Head of caudate nucleus (tissue), 42 donors: ENCODE measurements around the gene TAS2R40.
A peak's percentile ranks its signal among the peaks of the same experiment; 100 is the strongest.

ENCODE experiments used
- DNase-seq, 42 donors: peaks; one replicate each; pipeline versions ENCODE4 v3.0.0 to v3.0.0-alpha.2; 2020 to 2021; ENCODE audit warnings: mixed read lengths in 7 of 42
- intact Hi-C: fragments of 100-400 bp; cut with DNase I; formaldehyde crosslinking; loops from one replicate; pipeline ENCODE4 v1.15.0; 2022

TAS2R40 gene

GRCh38 chr7:143217806-143218205 lies 4.0 kb upstream of the TAS2R40 start:
- DNase-seq = no peak
- intact Hi-C loops = loop anchor here (10.0 kb wide), 1 partner anchor 363 kb away; the partner anchor contains the start of gene EPHB6

- no peak for DNase-seq
- intact Hi-C loops = no loop called here
Measured at GRCh38 chr7:143221286-143221685, 551 bp upstream of the TAS2R40 start.

GRCh38 chr7:143222782-143223181 lies 945 bp downstream of the TAS2R40 start:
- intact Hi-C loops = no loop called here
- peak in 7 of 42 donors; percentile 13 to 67 (median 26) for DNase-seq

- intact Hi-C loops = no loop called here
- DNase-seq = no peak
Measured at GRCh38 chr7:143223784-143224183, 1.9 kb downstream of the TAS2R40 start.

GRCh38 chr7:143225047-143225446 lies 3.2 kb downstream of the TAS2R40 start:
- no peak for DNase-seq
- intact Hi-C loops = no loop called here

- intact Hi-C loops = no loop called here
- no peak for DNase-seq
Measured at GRCh38 chr7:143227806-143228205, 6.0 kb downstream of the TAS2R40 start.

GRCh38 chr7:143229054-143229790 lies 7.4 kb downstream of the TAS2R40 start:
- peak in 25 of 42 donors; percentile 8 to 74 (median 32) for DNase-seq
- intact Hi-C loops = no loop called here

- no peak for DNase-seq
- intact Hi-C loops = no loop called here
Measured at GRCh38 chr7:143230602-143231457, 9.0 kb downstream of the TAS2R40 start.

GRCh38 chr7:143233816-143234532 lies 12.1 kb downstream of the TAS2R40 start:
- DNase-seq = no peak
- intact Hi-C loops = no loop called here

- no peak for DNase-seq
- intact Hi-C loops = no loop called here
Measured at GRCh38 chr7:143234533-143234875, 12.7 kb downstream of the TAS2R40 start.

GRCh38 chr7:143235561-143235960 lies 13.7 kb downstream of the TAS2R40 start:
- intact Hi-C loops = no loop called here
- DNase-seq = no peak

GRCh38 chr7:143236408-143236990 lies 14.7 kb downstream of the TAS2R40 start:
- no peak for DNase-seq
- intact Hi-C loops = no loop called here

- intact Hi-C loops = no loop called here
- no peak for DNase-seq
Measured at GRCh38 chr7:143237366-143237765, 15.5 kb downstream of the TAS2R40 start.

GRCh38 chr7:143238289-143238980 lies 16.6 kb downstream of the TAS2R40 start:
- intact Hi-C loops = no loop called here

GRCh38 chr7:143239813-143240212 lies 18.0 kb downstream of the TAS2R40 start:
- no peak for DNase-seq
- intact Hi-C loops = loop anchor here (5.0 kb wide), 1 partner anchor 67 kb away; no protein-coding TSS in a partner anchor

More at GRCh38 chr7:143238289-143238980, 16.6 kb downstream of the TAS2R40 start:
- DNase-seq = no peak

GRCh38 chr7:143240291-143241168 lies 18.7 kb downstream of the TAS2R40 start:
- peak; percentile 22 to 92 (median 80) for DNase-seq
- intact Hi-C loops = loop anchor here (5.0 kb wide), 1 partner anchor 67 kb away; no protein-coding TSS in a partner anchor

GRCh38 chr7:143242306-143242705 lies 20.5 kb downstream of the TAS2R40 start:
- DNase-seq = no peak
- intact Hi-C loops = loop anchor here (5.0 kb wide), 1 partner anchor 65 kb away; no protein-coding TSS in a partner anchor
